Smooth muscle cell of the umbilical artery (primary cell): Measurements from ENCODE around the gene OSBPL10. TPM values are rescaled to one million over a fixed set of nuclear protein-coding genes. Genes with fewer than 3 reads are reported as not detected.

Experiments
- total RNA-seq: library from RNA; depleted of rRNA; stranded (reverse); fragments of >200 nt; gene quantifications from 2 replicates; pipeline ENCODE4 v1.2.3, GENCODE V29; 2014

Gene OSBPL10, protein sequence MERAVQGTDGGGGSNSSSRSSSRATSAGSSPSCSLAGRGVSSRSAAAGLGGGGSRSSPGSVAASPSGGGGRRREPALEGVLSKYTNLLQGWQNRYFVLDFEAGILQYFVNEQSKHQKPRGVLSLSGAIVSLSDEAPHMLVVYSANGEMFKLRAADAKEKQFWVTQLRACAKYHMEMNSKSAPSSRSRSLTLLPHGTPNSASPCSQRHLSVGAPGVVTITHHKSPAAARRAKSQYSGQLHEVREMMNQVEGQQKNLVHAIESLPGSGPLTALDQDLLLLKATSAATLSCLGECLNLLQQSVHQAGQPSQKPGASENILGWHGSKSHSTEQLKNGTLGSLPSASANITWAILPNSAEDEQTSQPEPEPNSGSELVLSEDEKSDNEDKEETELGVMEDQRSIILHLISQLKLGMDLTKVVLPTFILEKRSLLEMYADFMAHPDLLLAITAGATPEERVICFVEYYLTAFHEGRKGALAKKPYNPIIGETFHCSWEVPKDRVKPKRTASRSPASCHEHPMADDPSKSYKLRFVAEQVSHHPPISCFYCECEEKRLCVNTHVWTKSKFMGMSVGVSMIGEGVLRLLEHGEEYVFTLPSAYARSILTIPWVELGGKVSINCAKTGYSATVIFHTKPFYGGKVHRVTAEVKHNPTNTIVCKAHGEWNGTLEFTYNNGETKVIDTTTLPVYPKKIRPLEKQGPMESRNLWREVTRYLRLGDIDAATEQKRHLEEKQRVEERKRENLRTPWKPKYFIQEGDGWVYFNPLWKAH
- 9.3 and 17.8 TPM in 2 replicates for total RNA-seq

DNA sequence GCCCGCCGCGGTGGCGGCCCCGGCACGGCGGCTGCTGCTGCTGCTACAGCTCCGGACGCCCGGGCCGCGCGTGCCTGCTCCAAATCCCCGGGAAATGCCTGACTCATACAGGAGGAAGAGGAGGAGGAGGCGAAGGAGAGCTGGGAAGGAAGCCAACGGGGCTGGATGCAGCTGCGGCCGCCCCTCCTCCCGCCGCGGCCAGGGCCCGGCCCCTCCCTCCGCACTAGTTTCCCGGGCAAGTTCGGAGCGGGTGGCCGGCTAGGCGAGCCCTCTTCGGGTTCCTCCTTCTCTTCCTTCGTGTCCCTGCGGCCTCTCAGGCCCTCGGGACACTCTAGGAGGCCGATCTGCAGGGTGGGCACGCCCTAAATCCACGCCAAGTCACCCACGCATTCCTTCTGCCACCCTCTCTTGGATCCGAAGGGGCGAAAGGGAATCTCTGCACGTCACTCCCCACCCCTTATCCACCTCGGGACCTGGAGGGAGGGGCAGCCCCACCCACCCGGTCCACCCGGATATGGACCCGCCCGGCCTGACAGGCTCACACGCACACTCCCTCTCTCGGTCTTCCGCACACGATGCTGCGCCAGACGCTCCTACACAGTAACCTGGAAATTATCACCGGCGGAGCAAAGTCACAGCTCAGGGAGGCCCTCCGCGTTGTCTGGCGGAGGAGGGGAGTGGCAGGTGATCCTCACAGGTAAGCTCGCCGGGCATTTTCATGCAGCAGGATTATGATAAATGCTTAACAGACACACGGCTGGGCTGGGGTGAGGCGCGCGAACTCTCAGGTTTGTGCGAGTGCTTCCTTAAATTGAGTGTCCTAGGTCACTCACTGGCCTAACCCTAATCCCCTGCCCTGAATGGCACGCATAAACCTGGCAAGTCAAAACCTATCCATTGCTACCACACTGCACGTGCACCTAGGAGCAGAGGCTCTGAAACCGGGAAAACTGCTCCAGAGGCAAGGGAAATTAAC lies at the start of gene OSBPL10, which contains the start of gene ZNF860:
Gene OSBPL10, minus strand, starts transcription at position 57 of the 976 bp plus-strand sequence. CDS start 83 bp downstream, outside the sequence.
Gene ZNF860, plus strand, starts transcription at position 545 of the 976 bp plus-strand sequence. CDS start 7,330 bp downstream, outside the sequence.

Other genes starting within 250 kb of the OSBPL10 start
- gene ZNF860, start 488 bp upstream of the OSBPL10 start, total RNA-seq = 0.28 and 0.59 TPM in 2 replicates
- 10.1 and 11.0 TPM in 2 replicates for gene GPD1L, start 125.4 kb upstream of the OSBPL10 start, total RNA-seq